ENCODE data around the gene KLK5. TPM values are rescaled to one million over a fixed set of nuclear protein-coding genes. Genes with fewer than 3 reads are reported as not detected.

The KLK5 gene
- total RNA-seq, 1 experiment from 2014 or later = 0.19 TPM

- intact Hi-C loops (cut with micrococcal nuclease) = loop anchor here (5.0 kb wide), 1 partner anchor 725 kb away; no protein-coding TSS in a partner anchor
- peaks cover 28% of the 10 kb centered on the region for H3K4me1 Mint-ChIP-seq (ENCODE audit: insufficient read depth, unreplicated experiment)
These were observed 20.2 kb downstream of the KLK5 start for GRCh38 chr19:50932690-50933083.

GRCh38 chr19:50932018-50932689 lies 20.7 kb downstream of the KLK5 start:
- DNase-seq (ENCODE audit: unreplicated experiment) = peak; percentile 86
- POLR2A ChIA-PET = interaction anchor here (0.7 kb wide), 1 partner anchor 136 kb away, joined by 3 read pairs; no protein-coding TSS in a partner anchor
- CTCF ChIA-PET = interaction anchor here (0.6 to 0.7 kb wide), 3 partner anchors 8 to 87 kb away, joined by 3 read pairs; no protein-coding TSS in a partner anchor
- Mint-ChIP-seq H3K27me3 (ENCODE audit: insufficient read depth, unreplicated experiment) (peaks cover 16% of the 10 kb centered on the region), H3K4me3 (ENCODE audit: unreplicated experiment) (no peak overlapping the region), H3K36me3 (ENCODE audit: insufficient read depth, unreplicated experiment) (no peaks in the 10 kb centered on the region), H3K27ac (ENCODE audit: low read depth, unreplicated experiment) (peak overlapping the region; percentile 27), H3K9me3 (ENCODE audit: unreplicated experiment) (peaks cover 15% of the 10 kb centered on the region), H3K4me1 (ENCODE audit: insufficient read depth, unreplicated experiment) (peaks cover 28% of the 10 kb centered on the region)
- BruUV-seq (replicated peaks) = no TSS peak
- intact Hi-C loops (cut with micrococcal nuclease) = loop anchor here (5.0 kb wide), 1 partner anchor 725 kb away; no protein-coding TSS in a partner anchor
- no peak for TF ChIP-seq CTCF (IDR thresholded peaks at IDR 0.05; ENCODE audit: unreplicated experiment)

More at GRCh38 chr19:50932690-50933083, 20.2 kb downstream of the KLK5 start:
- H3K27ac Mint-ChIP-seq (ENCODE audit: low read depth, unreplicated experiment) = no peak overlapping the region
- peaks cover 13% of the 10 kb centered on the region for H3K9me3 Mint-ChIP-seq (ENCODE audit: unreplicated experiment)
- no peak overlapping the region for H3K4me3 Mint-ChIP-seq (ENCODE audit: unreplicated experiment)
- peaks cover 16% of the 10 kb centered on the region for H3K27me3 Mint-ChIP-seq (ENCODE audit: insufficient read depth, unreplicated experiment)
- CTCF ChIA-PET = interaction anchor here (0.6 to 1.8 kb wide), 4 partner anchors 9 to 86 kb away, joined by 3 to 5 read pairs (median 3); no protein-coding TSS in a partner anchor
- no peak for TF ChIP-seq CTCF (IDR thresholded peaks at IDR 0.05; ENCODE audit: unreplicated experiment)
- DNase-seq (ENCODE audit: unreplicated experiment) = no peak
- POLR2A ChIA-PET = interaction anchor here (0.7 kb wide), 1 partner anchor 137 kb away, joined by 3 read pairs; no protein-coding TSS in a partner anchor
- BruUV-seq (replicated peaks) = no TSS peak
- no peaks in the 10 kb centered on the region for H3K36me3 Mint-ChIP-seq (ENCODE audit: insufficient read depth, unreplicated experiment)

- H3K4me1 Mint-ChIP-seq (ENCODE audit: insufficient read depth, unreplicated experiment) = peaks cover 28% of the 10 kb centered on the region
- no TSS peak for BruUV-seq (replicated peaks)
- TF ChIP-seq CTCF (IDR thresholded peaks at IDR 0.05; ENCODE audit: unreplicated experiment) = no peak
- peaks cover 16% of the 10 kb centered on the region for H3K27me3 Mint-ChIP-seq (ENCODE audit: insufficient read depth, unreplicated experiment)
- no peak for DNase-seq (ENCODE audit: unreplicated experiment)
- peaks cover 15% of the 10 kb centered on the region for H3K9me3 Mint-ChIP-seq (ENCODE audit: unreplicated experiment)
- H3K4me3 Mint-ChIP-seq (ENCODE audit: unreplicated experiment) = no peak overlapping the region
- peak overlapping the region; percentile 27 for H3K27ac Mint-ChIP-seq (ENCODE audit: low read depth, unreplicated experiment)
- intact Hi-C loops (cut with micrococcal nuclease) = loop anchor here (5.0 kb wide), 1 partner anchor 726 kb away; no protein-coding TSS in a partner anchor
- ChIA-PET CTCF (interaction anchor here (0.7 to 2.8 kb wide), 6 partner anchors 9 to 781 kb away, joined by 3 to 13 read pairs (median 4); no protein-coding TSS in a partner anchor), POLR2A (no interaction called here)
- no peaks in the 10 kb centered on the region for H3K36me3 Mint-ChIP-seq (ENCODE audit: insufficient read depth, unreplicated experiment)
These were observed 21.8 kb downstream of the KLK5 start for GRCh38 chr19:50931023-50931422.

- no peak for TF ChIP-seq CTCF (IDR thresholded peaks at IDR 0.05; ENCODE audit: unreplicated experiment)
- Mint-ChIP-seq H3K27me3 (ENCODE audit: insufficient read depth, unreplicated experiment) (peaks cover 16% of the 10 kb centered on the region), H3K36me3 (ENCODE audit: insufficient read depth, unreplicated experiment) (no peaks in the 10 kb centered on the region), H3K27ac (ENCODE audit: low read depth, unreplicated experiment) (no peak overlapping the region), H3K4me1 (ENCODE audit: insufficient read depth, unreplicated experiment) (peaks cover 26% of the 10 kb centered on the region), H3K9me3 (ENCODE audit: unreplicated experiment) (peaks cover 15% of the 10 kb centered on the region), H3K4me3 (ENCODE audit: unreplicated experiment) (no peak overlapping the region)
- BruUV-seq (replicated peaks) = no TSS peak
- ChIA-PET CTCF (interaction anchor here (0.6 to 2.8 kb wide), 4 partner anchors 41 to 405 kb away, joined by 3 to 13 read pairs (median 3); no protein-coding TSS in a partner anchor), POLR2A (no interaction called here)
- no peak for DNase-seq (ENCODE audit: unreplicated experiment)
- intact Hi-C loops (cut with micrococcal nuclease) = loop anchor here (2.0 kb wide), 1 partner anchor 168 kb away; no protein-coding TSS in a partner anchor
These were observed 24.0 kb downstream of the KLK5 start for GRCh38 chr19:50928831-50929230.
